Measurements from ENCODE around the gene USP6NL.

DNA sequence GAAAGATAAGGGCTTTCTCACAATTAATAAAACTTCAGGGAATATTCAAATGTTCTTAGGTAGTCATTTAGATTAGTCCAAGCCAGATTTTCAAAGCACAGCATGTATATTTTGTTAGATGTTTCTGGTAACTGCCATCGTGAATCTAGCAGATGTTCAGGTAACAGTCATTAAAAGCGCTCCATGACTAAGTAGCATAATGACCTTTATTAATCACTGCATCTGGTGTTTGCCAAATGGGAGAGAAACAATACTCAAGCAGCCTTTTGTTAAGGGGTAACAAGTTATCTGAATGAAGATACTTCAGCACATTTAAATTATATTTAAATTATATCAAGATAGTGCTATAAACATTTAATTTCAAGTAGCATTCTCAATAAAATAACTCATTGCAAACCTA, 47.5 kb downstream of the USP6NL start:
- TF ChIP-seq, protein P1, sequence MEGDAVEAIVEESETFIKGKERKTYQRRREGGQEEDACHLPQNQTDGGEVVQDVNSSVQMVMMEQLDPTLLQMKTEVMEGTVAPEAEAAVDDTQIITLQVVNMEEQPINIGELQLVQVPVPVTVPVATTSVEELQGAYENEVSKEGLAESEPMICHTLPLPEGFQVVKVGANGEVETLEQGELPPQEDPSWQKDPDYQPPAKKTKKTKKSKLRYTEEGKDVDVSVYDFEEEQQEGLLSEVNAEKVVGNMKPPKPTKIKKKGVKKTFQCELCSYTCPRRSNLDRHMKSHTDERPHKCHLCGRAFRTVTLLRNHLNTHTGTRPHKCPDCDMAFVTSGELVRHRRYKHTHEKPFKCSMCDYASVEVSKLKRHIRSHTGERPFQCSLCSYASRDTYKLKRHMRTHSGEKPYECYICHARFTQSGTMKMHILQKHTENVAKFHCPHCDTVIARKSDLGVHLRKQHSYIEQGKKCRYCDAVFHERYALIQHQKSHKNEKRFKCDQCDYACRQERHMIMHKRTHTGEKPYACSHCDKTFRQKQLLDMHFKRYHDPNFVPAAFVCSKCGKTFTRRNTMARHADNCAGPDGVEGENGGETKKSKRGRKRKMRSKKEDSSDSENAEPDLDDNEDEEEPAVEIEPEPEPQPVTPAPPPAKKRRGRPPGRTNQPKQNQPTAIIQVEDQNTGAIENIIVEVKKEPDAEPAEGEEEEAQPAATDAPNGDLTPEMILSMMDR (IDR thresholded peaks at IDR 0.05), result no peak
- TF ChIP-seq POLR2A (IDR thresholded peaks at IDR 0.05), result no peak
